Stomach (tissue), 9 donors: Measurements from ENCODE around the gene PCED1B. TPM values are rescaled to one million over a fixed set of nuclear protein-coding genes. Genes with fewer than 3 reads are reported as not detected.

Source experiments
- DNase-seq, 2 donors: peaks; one replicate each; pipeline versions ENCODE4 v3.0.0 to v3.0.0-alpha.2; 2013 to 2019
- H3K27ac ChIP-seq, 5 donors: fragments of 200-600 bp in 4 of 5; sonication (generic) in 4 of 5; one replicate each; pipeline ENCODE4 v1.5.1; 2013 to 2019; ENCODE audit warnings: mild to moderate bottlenecking in 1 of 5, moderate library complexity in 1 of 5
- H3K27me3 ChIP-seq, 3 donors: fragments of 200-600 bp; sonication (generic); one replicate each; pipeline ENCODE4 v1.5.1; 2017 to 2019; ENCODE audit warnings: mixed run types in 1 of 3
- H3K36me3 ChIP-seq, 4 donors: fragments of 200-600 bp; sonication (generic); 1 replicate in 3 of 4; 2 replicates in 1 of 4; pipeline ENCODE4 v1.5.1; 2016 to 2019
- H3K4me1 ChIP-seq, 4 donors: fragments of 200-600 bp; sonication (generic); one replicate each; pipeline ENCODE4 v1.5.1; 2016 to 2019
- H3K4me3 ChIP-seq, 4 donors: fragments of 200-600 bp; sonication (generic) in 3 of 4; one replicate each; pipeline ENCODE4 v1.5.1; 2016 to 2019; ENCODE audit warnings: mild to moderate bottlenecking in 1 of 4
- H3K9me3 ChIP-seq, 4 donors: fragments of 200-600 bp; sonication (generic); one replicate each; pipeline ENCODE4 v1.5.1; 2016 to 2019
- EP300 ChIP-seq: sonication (generic); formaldehyde crosslinking; IDR thresholded peaks from one replicate; pipeline ENCODE4 v1.6.1; 2017; ENCODE audit warnings: antibody characterized with exemption
- POLR2A ChIP-seq, 4 donors: fragments of 450-650 bp; IDR thresholded peaks; one replicate each; pipeline ENCODE4 v1.6.1; 2016; ENCODE audit warnings: antibody characterized with exemption in 4 of 4, control low read depth in 2 of 4, mild to moderate bottlenecking in 1 of 4, moderate library complexity in 1 of 4
- POLR2AphosphoS5 ChIP-seq, 3 donors: sonication (generic); formaldehyde crosslinking; IDR thresholded peaks; one replicate each; pipeline ENCODE4 v1.6.1; 2016; ENCODE audit warnings: antibody characterized with exemption in 3 of 3
- WGBS, 5 donors: extraction: QIAGEN DNeasy Blood & Tissue Kit in 3 of 5; methylation state at CpG; one replicate each; pipeline versions ENCODE4 v1.1.5 to v1.1.7; 2013 to 2018; 5-methylcytosine and 5-hydroxymethylcytosine counted together
- intact Hi-C: fragments of 100-400 bp; cut with DNase I; formaldehyde crosslinking; loops from one replicate; pipeline ENCODE4 v1.15.1; 2023; ENCODE audit warnings: low total_unique reads
- polyA plus RNA-seq, 3 donors: library from polyadenylated mRNA; stranded (reverse); fragments of 200-250 nt; gene quantifications; one replicate each; pipeline ENCODE4 v1.2.3, GENCODE V29; 2013
- total RNA-seq, 5 donors: library from RNA; depleted of rRNA; stranded (reverse); fragments of >200 nt; gene quantifications; one replicate each; pipeline versions ENCODE4 v1.1.0 to v1.2.3, GENCODE V29; 2014 to 2016
- TF ChIP-seq, protein P1 (sequence below), 7 experiments: fragments of 450-650 bp in 4 of 7; fragments of 200-600 bp in 3 of 7; sonication (generic) in 3 of 7; IDR thresholded peaks; one replicate each; pipeline ENCODE4 v1.5.1; 2016 to 2019; ENCODE audit warnings: antibody characterized with exemption in 7 of 7, control low read depth in 2 of 7, mild to moderate bottlenecking in 1 of 7
- donor health status: healthy with polysubstance abuse.
- donor health status: Bipolar disorder and iron deficiency.
- donor health status: healthy.

Gene PCED1B
- total and polyA plus RNA-seq, 8 donors = 0.73 to 7.6 (median 2.4) TPM; not detected in 1

DNA sequence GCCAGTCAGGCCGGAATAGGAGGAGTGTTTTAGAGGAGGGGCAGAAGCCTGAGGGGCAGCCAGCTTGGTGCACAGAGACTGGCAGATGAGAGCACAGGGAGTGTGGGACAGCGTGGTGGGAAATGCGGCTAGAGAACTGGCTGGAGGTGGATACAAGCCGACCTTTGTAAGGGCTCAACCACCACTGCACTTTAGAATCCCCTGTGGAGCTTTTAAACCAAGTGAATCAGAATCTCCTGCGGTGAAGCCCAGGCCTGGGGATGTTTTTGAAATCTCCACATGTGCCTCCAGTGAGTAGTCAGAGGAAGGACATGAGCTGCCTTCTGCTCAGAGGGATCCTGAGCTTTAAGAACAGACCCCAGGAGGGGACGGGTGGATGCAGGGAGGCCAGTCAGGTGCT, 10.9 kb upstream of the PCED1B start:
- H3K4me3 ChIP-seq = no peak overlapping the region
- TF ChIP-seq, protein P1, sequence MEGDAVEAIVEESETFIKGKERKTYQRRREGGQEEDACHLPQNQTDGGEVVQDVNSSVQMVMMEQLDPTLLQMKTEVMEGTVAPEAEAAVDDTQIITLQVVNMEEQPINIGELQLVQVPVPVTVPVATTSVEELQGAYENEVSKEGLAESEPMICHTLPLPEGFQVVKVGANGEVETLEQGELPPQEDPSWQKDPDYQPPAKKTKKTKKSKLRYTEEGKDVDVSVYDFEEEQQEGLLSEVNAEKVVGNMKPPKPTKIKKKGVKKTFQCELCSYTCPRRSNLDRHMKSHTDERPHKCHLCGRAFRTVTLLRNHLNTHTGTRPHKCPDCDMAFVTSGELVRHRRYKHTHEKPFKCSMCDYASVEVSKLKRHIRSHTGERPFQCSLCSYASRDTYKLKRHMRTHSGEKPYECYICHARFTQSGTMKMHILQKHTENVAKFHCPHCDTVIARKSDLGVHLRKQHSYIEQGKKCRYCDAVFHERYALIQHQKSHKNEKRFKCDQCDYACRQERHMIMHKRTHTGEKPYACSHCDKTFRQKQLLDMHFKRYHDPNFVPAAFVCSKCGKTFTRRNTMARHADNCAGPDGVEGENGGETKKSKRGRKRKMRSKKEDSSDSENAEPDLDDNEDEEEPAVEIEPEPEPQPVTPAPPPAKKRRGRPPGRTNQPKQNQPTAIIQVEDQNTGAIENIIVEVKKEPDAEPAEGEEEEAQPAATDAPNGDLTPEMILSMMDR (IDR thresholded peaks at IDR 0.05) = no peak
- TF ChIP-seq POLR2AphosphoS5 (IDR thresholded peaks at IDR 0.05) (no peak), EP300 (no peak), POLR2A (IDR thresholded peaks at IDR 0.05) (no peak)
- no peak overlapping the region for H3K27ac ChIP-seq
- H3K4me1 ChIP-seq = peaks cover 0 to 22% (median 4%) of the 10 kb centered on the region in 4 donors
- H3K27me3 ChIP-seq = no peaks in the 10 kb centered on the region
- no peaks in the 10 kb centered on the region for H3K9me3 ChIP-seq
- no peaks in the 10 kb centered on the region for H3K36me3 ChIP-seq
- 76 to 86% (median 84%) methylated on average over 6 of the region's 6 CpGs for whole genome bisulfite sequencing, 5 donors
- intact Hi-C loops = no loop called here
- DNase-seq = no peak

DNA sequence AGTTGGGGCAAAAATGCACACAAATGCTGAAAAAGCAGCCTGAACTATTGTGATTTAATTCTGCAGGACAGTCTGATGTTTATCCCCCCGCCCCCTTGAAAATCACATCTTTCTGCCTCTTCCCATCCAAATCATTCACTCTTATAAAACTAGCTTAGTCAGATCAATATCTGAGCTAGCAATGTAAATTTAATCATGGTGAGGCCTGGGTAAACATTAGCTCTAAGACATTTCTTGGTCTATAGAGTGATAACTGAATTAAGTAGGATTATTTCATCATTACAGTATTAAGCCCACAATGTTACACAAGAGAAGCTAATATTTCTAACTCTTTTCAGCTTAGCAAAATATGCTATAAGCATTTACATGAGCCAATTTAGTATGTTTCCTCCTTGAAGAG, 9.1 kb upstream of the PCED1B start:
- 52 to 79% (median 62%) methylated on average over 1 of the region's 1 CpG for WGBS, 5 donors
- no peaks in the 10 kb centered on the region for H3K36me3 ChIP-seq
- DNase-seq = no peak
- no peak overlapping the region for H3K27ac ChIP-seq
- no peak overlapping the region for H3K4me3 ChIP-seq
- H3K9me3 ChIP-seq = no peaks in the 10 kb centered on the region
- no peaks in the 10 kb centered on the region for H3K27me3 ChIP-seq
- TF ChIP-seq POLR2AphosphoS5 (IDR thresholded peaks at IDR 0.05) (no peak), POLR2A (IDR thresholded peaks at IDR 0.05) (no peak), EP300 (no peak)
- TF ChIP-seq, protein P1 (IDR thresholded peaks at IDR 0.05) = no peak
- H3K4me1 ChIP-seq = peaks cover 0 to 22% (median 4%) of the 10 kb centered on the region in 4 donors
- intact Hi-C loops = no loop called here

DNA sequence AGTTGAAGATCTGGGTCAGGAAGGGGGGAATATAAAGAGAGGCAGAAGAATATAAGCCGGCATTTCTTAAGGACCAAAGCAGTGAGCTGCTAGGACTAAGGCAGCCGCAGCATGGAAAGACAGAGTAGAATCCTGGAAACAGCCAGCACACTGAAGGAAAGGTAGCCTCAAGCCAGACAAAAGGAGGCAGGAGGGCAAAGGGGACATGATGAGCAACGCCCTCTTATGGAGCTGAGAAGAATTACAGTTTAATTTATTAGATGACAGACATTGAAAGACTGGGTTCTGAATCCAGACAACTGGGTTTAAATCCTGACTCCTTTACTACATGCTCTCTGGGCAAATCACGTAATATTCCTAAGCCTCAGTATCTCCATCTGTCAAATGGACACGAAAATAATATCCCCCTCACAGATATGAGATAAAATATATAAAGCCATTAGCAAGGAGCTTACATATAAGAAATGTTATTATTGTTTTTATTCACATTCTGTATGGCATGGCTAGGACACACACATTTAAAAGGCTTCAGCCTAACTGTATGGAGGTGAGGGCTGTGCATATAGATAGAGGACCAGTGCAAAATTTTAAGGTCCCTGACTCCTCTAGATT, 8.1 kb upstream of the PCED1B start:
- intact Hi-C loops = no loop called here
- Histone ChIP-seq H3K9me3 (no peaks in the 10 kb centered on the region), H3K4me3 (no peak overlapping the region), H3K27ac (no peak overlapping the region), H3K36me3 (no peaks in the 10 kb centered on the region), H3K27me3 (no peaks in the 10 kb centered on the region), H3K4me1 (peaks cover 0 to 22% (median 4%) of the 10 kb centered on the region in 4 donors)
- no peak for TF ChIP-seq POLR2A (IDR thresholded peaks at IDR 0.05)
- TF ChIP-seq, protein P1 (IDR thresholded peaks at IDR 0.05) = no peak
- TF ChIP-seq EP300 = no peak
- no peak for TF ChIP-seq POLR2AphosphoS5 (IDR thresholded peaks at IDR 0.05)
- no peak for DNase-seq
- WGBS, 5 donors = 38 to 62% (median 49%) methylated on average over 5 of the region's 5 CpGs

DNA sequence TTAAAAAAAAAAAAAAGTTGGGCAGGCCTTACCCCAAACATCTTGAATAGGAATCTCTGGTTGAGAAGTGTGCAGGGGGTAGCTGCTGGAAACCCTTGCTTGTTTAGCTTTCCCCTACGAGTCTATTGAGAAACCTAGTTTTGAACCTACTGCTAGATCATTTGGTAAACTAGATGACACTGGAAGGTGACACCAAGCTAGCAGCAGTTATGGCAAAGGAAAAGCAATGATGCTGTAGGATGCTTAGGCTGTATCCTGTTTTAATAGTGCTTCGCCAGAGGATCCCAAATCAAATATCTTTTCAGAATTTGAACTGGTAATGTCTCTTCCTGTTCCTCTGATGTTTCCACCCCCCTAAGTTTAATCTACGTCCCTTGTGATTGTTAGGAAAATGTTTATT, 5.5 kb upstream of the PCED1B start:
- intact Hi-C loops = no loop called here
- no peak overlapping the region for H3K4me3 ChIP-seq
- TF ChIP-seq POLR2A (IDR thresholded peaks at IDR 0.05) (no peak), POLR2AphosphoS5 (IDR thresholded peaks at IDR 0.05) (no peak), EP300 (no peak)
- TF ChIP-seq, protein P1 (IDR thresholded peaks at IDR 0.05) = no peak
- peaks cover 0 to 16% (median 0%) of the 10 kb centered on the region in 3 donors for H3K27me3 ChIP-seq
- DNase-seq = no peak
- H3K4me1 ChIP-seq = peaks cover 5 to 37% (median 15%) of the 10 kb centered on the region in 4 donors
- H3K9me3 ChIP-seq = no peaks in the 10 kb centered on the region
- H3K36me3 ChIP-seq = no peaks in the 10 kb centered on the region
- H3K27ac ChIP-seq = no peak overlapping the region
- WGBS, 5 donors = 83 to 85% (median 84%) methylated on average over 3 of the region's 3 CpGs
